Caki2 (cell line): ENCODE measurements around the gene SPSB3. TPM values are rescaled to one million over a fixed set of nuclear protein-coding genes. Genes with fewer than 3 reads are reported as not detected.

ENCODE experiments used
- DNase-seq: peaks from one replicate; pipeline ENCODE4 v3.0.0-alpha.2; 2015; ENCODE audit warnings: low read depth
- in situ Hi-C: cut with HindIII; loops from 2 replicates; pipeline ENCODE4 v1.10.0; 2016; ENCODE audit warnings: low sequenced_read_pairs, low pct_unique_long_range_greater_than_20kb, mixed read lengths
- total RNA-seq: library from RNA; depleted of rRNA; stranded (reverse); fragments of >200 nt; shearing (Covaris generic); gene quantifications from 2 replicates; pipeline ENCODE4 v1.2.3, GENCODE V29; 2014; ENCODE audit warnings: low replicate concordance

The SPSB3 gene
- total RNA-seq, 1 experiment from 2014 or later = 87.3 TPM

- DNase-seq = no peak
- in situ Hi-C loops = no loop called here
These were observed 9.8 kb upstream of the SPSB3 start for GRCh38 chr16:1791943-1792812.

- in situ Hi-C loops = no loop called here
- DNase-seq = no peak
These were observed 9.0 kb upstream of the SPSB3 start for GRCh38 chr16:1791256-1791942.

- no peak for DNase-seq
- in situ Hi-C loops = no loop called here
These were observed 8.4 kb upstream of the SPSB3 start for GRCh38 chr16:1790611-1791255.

GRCh38 chr16:1790261-1790610 is 7.9 kb upstream of the SPSB3 start:
- no peak for DNase-seq
- in situ Hi-C loops = no loop called here

- DNase-seq = no peak
- in situ Hi-C loops = no loop called here
These were observed 7.3 kb upstream of the SPSB3 start for GRCh38 chr16:1789643-1790045.

GRCh38 chr16:1788708-1789100 is 6.3 kb upstream of the SPSB3 start:
- DNase-seq = no peak
- in situ Hi-C loops = no loop called here

- no peak for DNase-seq
- in situ Hi-C loops = no loop called here
These were observed 5.8 kb upstream of the SPSB3 start for GRCh38 chr16:1788095-1788707.

- DNase-seq = no peak
- in situ Hi-C loops = no loop called here
These were observed 5.1 kb upstream of the SPSB3 start for GRCh38 chr16:1787322-1788094.

GRCh38 chr16:1787056-1787321 is 4.6 kb upstream of the SPSB3 start:
- in situ Hi-C loops = no loop called here
- no peak for DNase-seq

- DNase-seq = no peak
- in situ Hi-C loops = no loop called here
These were observed 4.1 kb upstream of the SPSB3 start for GRCh38 chr16:1786242-1787055.

GRCh38 chr16:1785846-1786170 is 3.4 kb upstream of the SPSB3 start:
- DNase-seq = no peak
- in situ Hi-C loops = no loop called here

- no peak for DNase-seq
- in situ Hi-C loops = no loop called here
These were observed 2.8 kb upstream of the SPSB3 start for GRCh38 chr16:1784977-1785845.

- DNase-seq = peak; percentile 48
- in situ Hi-C loops = no loop called here
These were observed 488 bp downstream of the SPSB3 start for GRCh38 chr16:1781758-1782407.

GRCh38 chr16:1781254-1781653 is 1.1 kb downstream of the SPSB3 start:
- in situ Hi-C loops = no loop called here

GRCh38 chr16:1780677-1781072 is 1.7 kb downstream of the SPSB3 start:
- in situ Hi-C loops = no loop called here
- no peak for DNase-seq

More at GRCh38 chr16:1781254-1781653, 1.1 kb downstream of the SPSB3 start:
- no peak for DNase-seq
